Peyer's patch (tissue), 4 donors: ENCODE results near the gene GPC6. TPM values are rescaled to one million over a fixed set of nuclear protein-coding genes. Genes with fewer than 3 reads are reported as not detected.

Experiments
- DNase-seq, 3 donors: peaks; one replicate each; pipeline ENCODE4 v3.0.0-alpha.2; 2017 to 2019
- H3K27ac ChIP-seq, 4 donors: fragments of 200-600 bp; sonication (generic); one replicate each; pipeline ENCODE4 v1.5.1; 2016 to 2019
- H3K27me3 ChIP-seq, 2 donors: fragments of 200-600 bp; sonication (generic); one replicate each; pipeline ENCODE4 v1.5.1; 2019
- H3K36me3 ChIP-seq, 3 donors: fragments of 200-600 bp; sonication (generic); one replicate each; pipeline ENCODE4 v1.5.1; 2016 to 2019
- H3K4me1 ChIP-seq, 4 donors: fragments of 200-600 bp; sonication (generic); one replicate each; pipeline ENCODE4 v1.5.1; 2016 to 2019
- H3K4me3 ChIP-seq, 4 donors: fragments of 200-600 bp; sonication (generic); 1 replicate in 3 of 4; 2 replicates in 1 of 4; pipeline ENCODE4 v1.5.1; 2016 to 2019; ENCODE audit warnings: mild to moderate bottlenecking in 1 of 4
- H3K9me3 ChIP-seq, 4 donors: fragments of 200-600 bp; sonication (generic); one replicate each; pipeline ENCODE4 v1.5.1; 2016 to 2019; ENCODE audit warnings: mild to moderate bottlenecking in 1 of 4
- CTCF ChIP-seq, 6 experiments: fragments of 450-650 bp in 4 of 6; fragments of 200-600 bp in 2 of 6; sonication (generic) in 1 of 6; IDR thresholded peaks; one replicate each; pipeline ENCODE4 v1.5.1; 2017 to 2019; ENCODE audit warnings: antibody characterized with exemption in 6 of 6, mild to moderate bottlenecking in 3 of 6, moderate library complexity in 1 of 6
- POLR2A ChIP-seq, 2 donors: fragments of 450-650 bp; IDR thresholded peaks; one replicate each; pipeline ENCODE4 v1.5.1; 2017; ENCODE audit warnings: antibody characterized with exemption in 2 of 2, mild to moderate bottlenecking in 2 of 2, moderate library complexity in 2 of 2
- total RNA-seq, 4 donors: library from RNA; depleted of rRNA; stranded (reverse); fragments of >200 nt; gene quantifications; one replicate each; pipeline ENCODE4 v1.1.0, GENCODE V29; 2016

GPC6 gene
- total RNA-seq, 4 donors from 2014 or later = 1.6 to 13.2 (median 2.6) TPM

- H3K27ac ChIP-seq = no peak overlapping the region
- H3K27me3 ChIP-seq = no peaks in the 10 kb centered on the region
- H3K9me3 ChIP-seq = no peaks in the 10 kb centered on the region
- no peak overlapping the region for H3K4me3 ChIP-seq
- H3K4me1 ChIP-seq = no peaks in the 10 kb centered on the region
- no peaks in the 10 kb centered on the region for H3K36me3 ChIP-seq
- no peak for TF ChIP-seq POLR2A (IDR thresholded peaks at IDR 0.05)
- TF ChIP-seq CTCF (IDR thresholded peaks at IDR 0.05) = no peak
- no peak for DNase-seq
Measured at GRCh38 chr13:94251831-94252608, 1025.4 kb downstream of the GPC6 start.

- DNase-seq = no peak
- H3K36me3 ChIP-seq = no peaks in the 10 kb centered on the region
- H3K4me1 ChIP-seq = no peaks in the 10 kb centered on the region
- H3K27me3 ChIP-seq = no peaks in the 10 kb centered on the region
- no peaks in the 10 kb centered on the region for H3K9me3 ChIP-seq
- no peak overlapping the region for H3K4me3 ChIP-seq
- TF ChIP-seq POLR2A (IDR thresholded peaks at IDR 0.05) (no peak), CTCF (IDR thresholded peaks at IDR 0.05) (no peak)
- H3K27ac ChIP-seq = no peak overlapping the region
Measured at GRCh38 chr13:94254737-94255136, 1028.1 kb downstream of the GPC6 start.

GRCh38 chr13:94256721-94257120 is 1030.1 kb downstream of the GPC6 start:
- no peaks in the 10 kb centered on the region for H3K4me1 ChIP-seq
- no peak for TF ChIP-seq CTCF (IDR thresholded peaks at IDR 0.05)
- no peaks in the 10 kb centered on the region for H3K36me3 ChIP-seq
- H3K4me3 ChIP-seq = no peak overlapping the region
- H3K9me3 ChIP-seq = no peaks in the 10 kb centered on the region
- no peak for DNase-seq
- H3K27ac ChIP-seq = no peak overlapping the region
- no peaks in the 10 kb centered on the region for H3K27me3 ChIP-seq

GRCh38 chr13:94259984-94260383 is 1033.4 kb downstream of the GPC6 start:
- no peak for DNase-seq
- no peak overlapping the region for H3K4me3 ChIP-seq
- no peaks in the 10 kb centered on the region for H3K36me3 ChIP-seq
- TF ChIP-seq CTCF (IDR thresholded peaks at IDR 0.05) = no peak
- TF ChIP-seq POLR2A (IDR thresholded peaks at IDR 0.05) = no peak
- no peak overlapping the region for H3K27ac ChIP-seq
- H3K27me3 ChIP-seq = no peaks in the 10 kb centered on the region
- H3K4me1 ChIP-seq = no peaks in the 10 kb centered on the region
- H3K9me3 ChIP-seq = no peaks in the 10 kb centered on the region

GRCh38 chr13:94261163-94261562 is 1034.6 kb downstream of the GPC6 start:
- H3K4me3 ChIP-seq = no peak overlapping the region
- no peak for DNase-seq

More at GRCh38 chr13:94261163-94261562, 1034.6 kb downstream of the GPC6 start:
- no peaks in the 10 kb centered on the region for H3K9me3 ChIP-seq
- no peak overlapping the region for H3K27ac ChIP-seq
- H3K36me3 ChIP-seq = no peaks in the 10 kb centered on the region
- TF ChIP-seq POLR2A (IDR thresholded peaks at IDR 0.05) = no peak
- TF ChIP-seq CTCF (IDR thresholded peaks at IDR 0.05) = no peak
- H3K27me3 ChIP-seq = no peaks in the 10 kb centered on the region
- no peaks in the 10 kb centered on the region for H3K4me1 ChIP-seq
